Astrocyte (in vitro differentiated cells and primary cell): ENCODE data around the gene NCKAP1.

Experiments used
- CTCF ChIP-seq: IDR thresholded peaks from 2 replicates; pipeline ENCODE4 v1.5.1; 2011; ENCODE audit warnings: low read depth, mild to moderate bottlenecking, inconsistent platforms, low read length, moderate library complexity; ENCODE audit not compliant: insufficient read depth
- EZH2 ChIP-seq: IDR thresholded peaks from 2 replicates; pipeline ENCODE4 v1.6.1; 2012; ENCODE audit warnings: mild to moderate bottlenecking, low read length, inconsistent platforms; ENCODE audit not compliant: insufficient read depth

- TF ChIP-seq CTCF (no peak), EZH2 (no peak)
Measured at GRCh38 chr2:183024339-183025095, 13.7 kb downstream of the NCKAP1 start.
